Chondrocyte (in vitro differentiated cells): ENCODE measurements around the gene PLXNC1. TPM values are rescaled to one million over a fixed set of nuclear protein-coding genes. Genes with fewer than 3 reads are reported as not detected.
A peak's percentile ranks its signal among the peaks of the same experiment; 100 is the strongest.

ENCODE experiments used
- DNase-seq: peaks from one replicate; pipeline ENCODE4 v3.0.0; 2021; ENCODE audit warnings: mixed read lengths, low spot score
- H3K27ac Mint-ChIP-seq: one replicate; pipeline ENCODE4 v1.8.0; 2021; ENCODE audit warnings: mild to moderate bottlenecking, moderate library complexity, mixed read lengths; ENCODE audit not compliant: unreplicated experiment
- H3K27me3 Mint-ChIP-seq: 2 replicates; pipeline ENCODE4 v1.8.0; 2021; ENCODE audit warnings: low read depth, mixed read lengths
- H3K36me3 Mint-ChIP-seq: 2 replicates; pipeline ENCODE4 v1.8.0; 2021; ENCODE audit warnings: low read depth, mixed read lengths
- H3K4me1 Mint-ChIP-seq: 2 replicates; pipeline ENCODE4 v1.8.0; 2021; ENCODE audit warnings: low read depth, mild to moderate bottlenecking, mixed read lengths
- H3K4me3 Mint-ChIP-seq: one replicate; pipeline ENCODE4 v1.8.0; 2021; ENCODE audit warnings: mild to moderate bottlenecking, moderate library complexity, mixed read lengths; ENCODE audit not compliant: unreplicated experiment
- H3K9me3 Mint-ChIP-seq: 2 replicates; pipeline ENCODE4 v1.8.0; 2021; ENCODE audit warnings: low read depth, mixed read lengths
- CTCF ChIP-seq: fragments of 200-600 bp; sonication (generic); IDR thresholded peaks from 2 replicates; pipeline ENCODE4 v1.5.0; 2021; ENCODE audit warnings: antibody characterized with exemption, mild to moderate bottlenecking, moderate library complexity
- total RNA-seq: library from RNA; stranded (reverse); gene quantifications from 3 replicates; pipeline ENCODE4 v1.2.1, GENCODE V29; 2021

PLXNC1 gene
- total RNA-seq, 1 donor from 2014 or later = 0.67 TPM

DNA sequence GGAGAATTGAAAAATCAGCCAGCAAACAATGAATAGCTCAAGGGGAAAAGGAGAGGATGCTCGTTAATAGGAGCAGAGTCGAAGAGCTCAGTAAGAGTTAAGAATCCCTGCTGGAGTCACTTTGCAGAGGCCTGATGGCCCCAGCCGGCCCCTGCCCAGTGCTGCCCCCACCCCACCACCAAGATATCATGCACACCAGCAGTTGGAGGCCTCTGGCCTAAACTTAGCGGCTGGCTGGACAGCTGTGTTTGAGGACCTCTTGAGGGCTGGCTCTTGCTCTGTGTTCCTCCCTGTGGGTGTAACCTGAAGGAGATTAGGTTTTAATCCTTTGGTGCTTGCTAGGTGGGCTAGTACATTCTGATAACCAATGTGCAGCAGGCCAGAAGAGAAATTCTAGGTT is 142.0 kb downstream of the PLXNC1 start:
- peak; percentile 7 for TF ChIP-seq CTCF
- H3K9me3 Mint-ChIP-seq = no peaks in the 10 kb centered on the region
- DNase-seq = no peak
- no peak overlapping the region for H3K4me3 Mint-ChIP-seq
- H3K4me1 Mint-ChIP-seq = peaks cover 16% of the 10 kb centered on the region
- peak overlapping the region; percentile 76 for H3K27ac Mint-ChIP-seq
- no peaks in the 10 kb centered on the region for H3K36me3 Mint-ChIP-seq
- no peaks in the 10 kb centered on the region for H3K27me3 Mint-ChIP-seq

DNA sequence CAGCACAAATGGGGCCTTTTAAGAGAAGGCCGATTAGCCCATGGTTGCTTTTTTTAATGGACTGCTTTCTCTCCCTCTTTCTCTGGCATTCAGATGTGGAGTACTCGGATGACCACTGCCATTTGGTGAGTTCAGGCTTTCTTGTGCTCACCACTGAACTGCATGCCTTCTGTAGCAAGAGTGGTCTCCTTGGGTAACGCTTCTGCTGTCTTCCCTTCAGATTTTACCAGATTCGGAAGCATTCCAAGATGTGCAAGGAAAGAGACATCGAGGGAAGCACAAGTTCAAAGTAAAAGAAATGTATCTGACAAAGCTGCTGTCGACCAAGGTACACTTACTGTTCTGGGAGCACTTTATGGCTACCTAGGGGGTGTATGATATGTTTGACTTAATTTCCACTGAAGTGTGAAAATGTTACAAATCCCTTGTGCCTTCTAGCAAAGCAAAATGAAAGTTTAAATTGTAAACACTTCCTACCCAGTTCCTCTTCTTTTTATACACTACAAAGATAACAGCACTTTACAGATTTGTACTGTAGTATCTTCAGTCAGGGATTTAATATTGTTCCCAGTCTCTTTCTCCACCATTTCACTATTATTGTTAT is 148.8 kb downstream of the PLXNC1 start:
- no peaks in the 10 kb centered on the region for H3K4me1 Mint-ChIP-seq
- no peak for TF ChIP-seq CTCF
- H3K27me3 Mint-ChIP-seq = no peaks in the 10 kb centered on the region
- DNase-seq = no peak
- no peaks in the 10 kb centered on the region for H3K9me3 Mint-ChIP-seq
- no peak overlapping the region for H3K27ac Mint-ChIP-seq
- no peak overlapping the region for H3K4me3 Mint-ChIP-seq
- peaks cover 15% of the 10 kb centered on the region for H3K36me3 Mint-ChIP-seq

DNA sequence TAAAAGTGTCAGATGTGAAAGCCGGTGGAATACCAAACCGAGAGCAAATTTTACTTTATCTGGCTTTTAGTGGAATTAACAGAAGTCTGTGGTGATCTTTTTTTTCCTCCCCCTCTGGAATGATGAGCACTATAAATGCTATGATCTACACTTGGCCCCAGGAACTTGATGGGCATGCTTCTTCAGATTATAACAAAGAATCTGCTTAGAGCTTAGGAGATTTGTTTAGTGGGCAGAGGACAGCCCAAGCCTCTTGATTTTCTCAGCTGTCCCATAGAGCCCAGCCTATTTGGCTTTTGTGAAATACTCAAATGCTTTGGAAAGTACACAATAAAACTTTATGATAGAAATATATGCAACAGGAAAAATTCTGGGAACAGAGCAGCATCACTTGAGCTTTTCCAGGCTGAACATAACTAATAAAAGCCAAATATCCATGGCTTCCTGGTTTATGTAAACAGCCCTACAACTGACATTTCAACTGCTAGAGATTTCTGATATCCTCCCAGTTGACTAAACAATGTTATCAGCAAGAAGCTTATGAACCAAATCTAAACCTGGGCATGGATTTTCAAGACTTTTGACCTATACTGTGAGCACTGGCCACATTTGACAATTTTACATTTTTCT is 149.6 kb downstream of the PLXNC1 start:
- no peak overlapping the region for H3K27ac Mint-ChIP-seq
- no peak for TF ChIP-seq CTCF
- no peak overlapping the region for H3K4me3 Mint-ChIP-seq
- H3K4me1 Mint-ChIP-seq = no peaks in the 10 kb centered on the region
- H3K9me3 Mint-ChIP-seq = no peaks in the 10 kb centered on the region
- DNase-seq = no peak
- H3K36me3 Mint-ChIP-seq = peaks cover 18% of the 10 kb centered on the region
- H3K27me3 Mint-ChIP-seq = no peaks in the 10 kb centered on the region

DNA sequence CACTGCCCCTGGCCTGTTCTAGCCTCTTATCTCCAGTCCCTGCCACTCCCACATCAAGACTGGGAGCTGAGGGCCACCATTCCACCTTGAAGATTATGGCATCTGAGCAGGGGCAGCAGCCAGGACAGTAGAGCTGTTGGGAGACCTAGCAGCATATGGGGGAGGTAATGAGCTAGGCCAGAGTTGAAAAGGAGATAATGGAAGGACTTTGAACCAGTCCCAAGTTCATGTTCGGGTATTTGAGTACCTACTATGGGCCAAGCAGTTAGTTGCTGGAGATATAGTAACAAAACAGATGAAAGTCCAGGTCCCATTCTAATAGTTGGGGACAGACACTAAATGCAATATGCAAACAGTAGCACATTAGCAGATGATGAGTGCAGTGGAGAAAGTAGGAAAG is 151.5 kb downstream of the PLXNC1 start:
- Mint-ChIP-seq H3K27ac (no peak overlapping the region), H3K4me3 (no peak overlapping the region), H3K36me3 (peaks cover 19% of the 10 kb centered on the region), H3K9me3 (no peaks in the 10 kb centered on the region), H3K27me3 (no peaks in the 10 kb centered on the region), H3K4me1 (peaks cover 6% of the 10 kb centered on the region)
- DNase-seq = no peak
- no peak for TF ChIP-seq CTCF

DNA sequence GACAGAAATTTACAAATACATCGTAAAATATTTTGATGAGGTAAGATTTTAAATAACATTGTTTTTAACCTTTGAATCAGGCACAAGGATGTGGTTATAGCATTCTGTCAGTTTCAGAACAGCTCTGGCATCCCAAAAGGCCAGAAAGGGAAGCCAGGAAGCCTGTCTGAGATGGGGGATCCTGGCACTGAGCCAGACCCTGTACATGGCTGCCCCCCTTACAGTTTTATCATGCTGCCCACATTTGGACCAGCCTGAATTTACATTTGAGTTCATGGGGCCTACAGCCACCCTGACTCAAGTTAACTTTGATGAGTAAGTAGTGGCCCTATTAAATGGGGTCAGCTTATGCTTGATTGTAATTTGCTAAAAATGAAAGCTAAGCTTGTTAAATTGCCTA is 155.6 kb downstream of the PLXNC1 start:
- no peak for TF ChIP-seq CTCF
- DNase-seq = no peak
- H3K9me3 Mint-ChIP-seq = no peaks in the 10 kb centered on the region
- no peaks in the 10 kb centered on the region for H3K27me3 Mint-ChIP-seq
- H3K4me3 Mint-ChIP-seq = no peak overlapping the region
- no peak overlapping the region for H3K27ac Mint-ChIP-seq
- peaks cover 21% of the 10 kb centered on the region for H3K36me3 Mint-ChIP-seq
- H3K4me1 Mint-ChIP-seq = peaks cover 22% of the 10 kb centered on the region
